ENCODE data around the gene BTLA. TPM values are rescaled to one million over a fixed set of nuclear protein-coding genes. Genes with fewer than 3 reads are reported as not detected.
"Not testable (repeated sequence)": the region's sequence is repeated elsewhere in the genome, so short reads cannot be mapped to it uniquely, and the experiment has no call there.

Gene BTLA, protein sequence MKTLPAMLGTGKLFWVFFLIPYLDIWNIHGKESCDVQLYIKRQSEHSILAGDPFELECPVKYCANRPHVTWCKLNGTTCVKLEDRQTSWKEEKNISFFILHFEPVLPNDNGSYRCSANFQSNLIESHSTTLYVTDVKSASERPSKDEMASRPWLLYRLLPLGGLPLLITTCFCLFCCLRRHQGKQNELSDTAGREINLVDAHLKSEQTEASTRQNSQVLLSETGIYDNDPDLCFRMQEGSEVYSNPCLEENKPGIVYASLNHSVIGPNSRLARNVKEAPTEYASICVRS
- total RNA-seq (2014; rRNA removed; shearing (Covaris generic)) = not detected in 2 replicates
- polyA plus RNA-seq (2014; cell fraction: nucleus; rRNA removed) = not detected in 2 replicates

GRCh38 chr3:112498914-112499711 lies at the start of gene BTLA:
Gene BTLA, minus strand, starts transcription at chr3:112499472. Its CDS starts 114 bp downstream, at chr3:112499358.
- no peak for DNase-seq (ENCODE audit: extremely low read depth, low read depth)

- no peak for DNase-seq (ENCODE audit: extremely low read depth, low read depth)
Observed at GRCh38 chr3:112546216-112546759, 47.0 kb upstream of the BTLA start.

DNA sequence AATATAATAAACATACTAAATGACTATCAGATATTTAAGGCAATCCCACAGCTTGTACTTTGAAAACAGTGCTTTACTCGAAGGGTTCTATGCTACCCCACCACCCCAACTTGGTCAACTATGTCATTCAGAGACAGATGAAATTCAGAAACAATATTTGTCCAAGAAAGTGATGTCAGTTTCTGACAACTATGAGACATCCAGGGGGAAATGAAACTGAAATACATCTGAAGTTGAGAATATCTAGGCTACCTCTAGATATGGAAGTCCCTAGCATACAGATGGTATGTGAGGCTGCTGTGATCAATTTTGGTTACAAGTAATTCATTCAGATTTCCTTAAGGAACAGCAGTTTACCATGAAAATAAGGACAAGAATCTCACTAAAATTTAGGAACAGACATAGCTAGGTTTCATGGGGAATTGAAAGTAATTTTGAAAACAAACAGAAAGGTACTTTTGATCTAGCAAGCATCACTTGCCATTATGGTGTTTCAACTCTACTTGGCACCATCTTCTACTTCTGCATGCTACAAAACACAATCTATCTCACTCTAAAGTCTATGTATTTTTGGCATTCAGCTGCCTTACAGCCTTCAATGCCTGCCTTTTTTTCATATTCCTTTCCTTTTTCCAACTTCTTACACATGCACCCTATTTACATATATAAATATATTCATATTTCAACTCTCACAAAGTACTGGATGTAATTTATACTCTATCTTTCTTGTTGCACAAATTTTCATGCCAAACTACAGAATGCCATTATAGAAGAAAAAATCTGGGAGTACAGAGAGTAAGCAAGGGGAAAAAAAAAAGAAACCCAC lies 40.8 kb upstream of the BTLA start:
- DNase-seq (ENCODE audit: extremely low read depth, low read depth) = no peak

DNA sequence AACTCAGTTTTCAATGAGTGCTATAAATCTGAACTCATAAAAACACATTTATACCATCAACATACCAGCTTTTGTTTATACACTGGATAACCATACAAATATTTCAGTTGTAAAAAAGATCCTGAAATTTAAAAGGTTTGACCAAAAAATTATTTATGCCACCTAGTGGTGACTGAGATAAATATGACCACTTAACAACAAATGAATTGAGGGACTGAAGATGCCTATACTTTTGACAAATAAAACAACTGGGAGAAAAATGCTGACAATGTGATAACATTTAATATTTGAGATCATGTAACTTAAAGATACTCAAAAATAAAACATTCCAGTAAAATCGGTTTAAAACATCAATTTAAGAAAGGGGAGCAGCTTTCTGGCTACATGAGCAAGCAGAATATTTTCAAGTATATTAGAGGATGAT lies 32.1 kb upstream of the BTLA start:
- DNase-seq (ENCODE audit: extremely low read depth, low read depth) = peak; percentile 11

- no peak for DNase-seq (ENCODE audit: extremely low read depth, low read depth)
Observed at GRCh38 chr3:112530573-112530972, 31.3 kb upstream of the BTLA start.

GRCh38 chr3:112524127-112524526 lies 24.9 kb upstream of the BTLA start:
- DNase-seq (ENCODE audit: extremely low read depth, low read depth) = not testable (repeated sequence)

DNA sequence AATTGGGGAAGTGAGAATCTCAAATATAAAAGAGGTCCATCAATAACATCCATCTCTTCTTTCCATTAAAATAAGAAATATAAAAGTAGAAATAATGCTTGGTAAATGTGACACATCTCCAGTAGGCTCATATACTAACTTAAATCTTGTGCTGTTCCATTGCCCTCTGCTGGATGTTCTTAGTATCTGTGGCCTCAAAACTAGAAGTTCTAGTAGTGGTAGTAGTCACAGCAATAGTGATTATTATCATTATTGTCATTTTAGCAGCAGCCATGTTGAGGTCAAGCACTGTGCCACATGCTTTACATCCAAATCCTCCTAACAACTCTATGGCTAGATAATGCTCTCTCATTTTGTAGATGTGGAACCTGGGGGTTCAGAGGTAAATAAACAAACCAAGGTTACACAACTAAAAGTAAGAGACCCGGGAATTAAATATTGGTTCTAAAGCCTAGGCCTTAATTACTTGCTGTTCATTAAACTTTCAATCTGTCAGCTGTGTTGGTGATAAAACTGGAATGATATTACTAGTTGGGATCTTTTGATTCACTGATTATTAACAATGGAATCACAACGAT lies 20.2 kb upstream of the BTLA start:
- DNase-seq (ENCODE audit: extremely low read depth, low read depth) = peak; percentile 48

DNA sequence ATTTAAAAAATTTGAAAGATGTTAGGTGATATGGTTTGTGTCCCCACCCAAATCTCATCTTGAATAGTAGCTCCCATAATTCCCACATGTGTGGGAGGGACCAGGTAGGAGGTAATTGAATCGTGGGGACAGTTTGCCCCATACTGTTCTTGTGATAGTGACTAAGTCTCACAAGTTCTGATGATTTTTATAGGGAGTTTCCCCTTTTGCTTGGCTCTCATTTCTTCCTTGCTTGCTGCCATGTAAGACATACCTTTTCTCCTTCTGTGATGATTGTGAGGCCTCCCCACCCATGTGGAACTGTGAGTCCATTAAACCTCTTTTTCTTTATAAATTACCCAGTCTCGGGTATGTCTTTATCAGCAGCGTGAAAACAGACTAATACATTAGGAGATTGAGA lies 19.7 kb upstream of the BTLA start:
- DNase-seq (ENCODE audit: extremely low read depth, low read depth) = not testable (repeated sequence)

GRCh38 chr3:112514527-112515128 lies 15.4 kb upstream of the BTLA start:
- DNase-seq (ENCODE audit: extremely low read depth, low read depth) = no peak

- DNase-seq (ENCODE audit: extremely low read depth, low read depth) = no peak
Observed at GRCh38 chr3:112512320-112512719, 13.0 kb upstream of the BTLA start.

DNA sequence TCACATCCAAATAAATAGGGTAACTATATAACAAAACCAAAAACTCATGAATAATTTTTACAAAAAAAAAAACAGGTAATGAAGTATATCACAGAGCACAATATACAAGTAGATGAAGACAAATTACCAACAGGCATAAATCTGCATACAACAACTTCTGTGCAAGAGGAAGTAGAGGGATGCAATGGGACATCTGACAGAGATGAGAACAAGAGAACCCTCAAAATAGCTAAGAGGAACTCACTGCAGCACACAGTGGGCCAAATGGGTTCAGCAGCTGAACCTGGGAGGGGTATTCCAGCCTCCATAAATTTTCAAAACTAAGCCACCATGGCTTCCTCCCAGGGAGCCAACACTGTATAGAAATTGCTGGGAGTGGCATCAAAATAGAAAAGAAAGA lies 9.6 kb upstream of the BTLA start:
- DNase-seq (ENCODE audit: extremely low read depth, low read depth) = no peak

- DNase-seq (ENCODE audit: extremely low read depth, low read depth) = no peak
Observed at GRCh38 chr3:112508261-112508660, 9.0 kb upstream of the BTLA start.

DNA sequence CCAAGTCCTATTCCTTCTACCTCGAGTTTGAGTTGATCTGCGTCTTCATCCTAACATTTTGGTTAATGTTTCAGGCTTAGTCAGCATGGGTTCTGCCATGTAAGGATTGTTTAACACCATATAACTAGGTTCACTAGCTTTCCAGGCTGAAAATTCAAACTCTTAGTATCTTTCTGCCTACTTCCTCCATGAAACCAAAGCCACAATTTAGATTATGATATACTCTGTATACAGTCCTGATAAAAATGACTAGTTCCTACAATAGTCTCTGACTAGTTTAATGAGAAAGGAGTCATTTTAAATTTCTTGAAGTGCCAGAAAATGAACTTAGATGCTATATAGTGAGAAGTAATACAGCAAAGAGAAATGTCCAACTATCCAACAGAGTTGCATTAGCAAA lies 6.6 kb upstream of the BTLA start:
- no peak for DNase-seq (ENCODE audit: extremely low read depth, low read depth)

DNA sequence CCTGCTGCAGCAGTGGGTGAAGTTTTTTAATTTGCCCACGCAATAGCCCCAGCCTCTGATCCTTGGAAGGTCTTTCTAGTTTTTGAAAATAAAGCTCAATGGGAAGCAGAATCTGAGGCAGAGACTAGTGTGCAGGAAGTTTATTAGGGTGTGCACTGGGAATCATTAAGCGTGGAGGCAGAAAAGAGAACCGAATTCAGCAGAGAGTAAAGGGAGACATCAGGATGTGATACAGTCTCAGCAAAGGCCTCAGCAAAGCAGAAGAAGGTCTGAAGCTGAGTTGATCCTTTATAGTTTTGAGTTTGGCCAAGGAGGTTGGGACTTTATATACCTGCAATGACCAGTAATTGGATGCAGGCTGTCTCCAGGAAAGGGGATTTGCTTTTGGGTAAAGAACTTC lies 4.9 kb upstream of the BTLA start:
- DNase-seq (ENCODE audit: extremely low read depth, low read depth) = no peak

DNA sequence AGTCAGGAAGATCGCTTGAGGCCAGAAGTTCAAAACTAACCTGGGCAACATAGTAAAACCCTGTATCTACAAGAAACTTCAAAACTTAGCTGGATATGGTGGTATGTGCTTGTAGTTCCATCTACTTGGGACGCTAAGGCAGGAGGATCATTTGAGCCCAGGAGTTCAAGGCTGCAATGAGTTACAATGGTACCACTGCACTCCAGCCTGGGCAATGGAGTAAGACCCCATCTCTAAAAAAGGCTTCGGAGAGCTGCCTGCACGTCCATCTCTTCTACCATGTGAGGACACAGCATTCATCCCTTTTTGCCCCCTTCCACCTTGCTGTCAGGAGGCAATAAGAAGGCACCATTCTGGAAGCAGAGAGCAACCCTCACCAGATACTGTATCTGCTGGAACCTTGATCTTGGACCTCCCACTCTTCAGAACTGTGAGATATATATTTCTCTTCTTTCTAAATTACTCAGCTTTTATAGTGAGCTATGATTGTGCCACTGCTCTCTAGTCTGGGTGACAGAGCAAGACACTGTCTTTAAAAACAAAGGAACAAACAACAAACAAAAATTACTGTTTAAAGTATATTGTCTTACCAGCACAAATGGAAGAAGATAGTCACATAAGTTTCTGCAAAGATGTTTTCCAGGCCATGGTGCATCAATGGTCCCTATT lies 4.2 kb upstream of the BTLA start:
- DNase-seq (ENCODE audit: extremely low read depth, low read depth) = no peak

DNA sequence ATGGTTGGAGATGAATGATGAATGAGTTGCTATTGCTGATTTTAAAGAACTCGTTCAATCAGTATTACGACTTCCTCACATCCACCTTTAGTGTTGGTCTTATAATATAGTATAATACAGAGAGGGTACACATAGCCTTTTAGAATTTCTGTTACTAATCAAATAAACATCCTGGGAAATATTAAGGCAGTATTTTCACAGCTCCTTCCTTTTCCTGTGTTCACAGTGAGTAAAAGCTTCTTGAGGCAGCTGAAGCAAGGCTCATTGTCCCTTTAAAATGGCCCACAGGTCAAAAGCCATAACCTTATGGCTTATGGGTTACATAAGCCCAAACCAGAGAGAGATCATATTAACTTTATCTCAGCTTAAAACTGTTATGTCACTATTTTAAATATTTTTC lies 1.3 kb upstream of the BTLA start:
- no peak for DNase-seq (ENCODE audit: extremely low read depth, low read depth)

- no peak for DNase-seq (ENCODE audit: extremely low read depth, low read depth)
Observed at GRCh38 chr3:112497897-112498548, 1.2 kb downstream of the BTLA start.

DNA sequence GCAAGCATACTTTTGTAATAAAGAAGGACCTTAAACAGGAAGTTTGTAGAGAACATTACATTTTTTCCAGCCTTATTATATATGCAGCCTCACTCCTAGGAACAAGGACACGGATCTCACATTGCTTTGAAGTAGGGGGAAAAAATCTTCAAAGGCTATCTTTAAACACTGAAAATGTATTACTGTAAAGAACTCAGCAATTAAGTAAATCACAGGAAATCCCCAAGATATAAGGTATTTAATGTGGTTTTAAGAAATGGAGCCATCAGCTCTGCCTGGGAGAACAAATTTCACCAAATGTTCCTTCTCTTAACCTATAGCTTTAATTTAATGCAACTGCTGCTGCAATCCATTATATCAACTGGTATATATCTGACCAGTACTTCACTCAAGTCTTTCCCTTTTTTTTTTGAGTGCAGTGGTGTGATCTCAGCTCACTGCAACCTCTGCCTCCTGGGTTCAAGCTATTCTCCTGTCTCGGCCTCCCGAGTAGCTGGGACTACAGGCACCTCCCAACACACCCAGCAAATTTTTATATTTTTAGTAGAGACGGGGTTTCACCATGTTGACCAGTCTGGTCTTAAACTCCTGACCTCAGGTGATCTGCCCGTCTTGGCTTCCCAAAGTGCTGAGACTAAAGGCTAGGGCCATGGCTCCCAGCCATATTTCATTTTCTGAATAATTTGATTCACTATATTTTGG lies 2.8 kb downstream of the BTLA start:
- DNase-seq (ENCODE audit: extremely low read depth, low read depth) = no peak

DNA sequence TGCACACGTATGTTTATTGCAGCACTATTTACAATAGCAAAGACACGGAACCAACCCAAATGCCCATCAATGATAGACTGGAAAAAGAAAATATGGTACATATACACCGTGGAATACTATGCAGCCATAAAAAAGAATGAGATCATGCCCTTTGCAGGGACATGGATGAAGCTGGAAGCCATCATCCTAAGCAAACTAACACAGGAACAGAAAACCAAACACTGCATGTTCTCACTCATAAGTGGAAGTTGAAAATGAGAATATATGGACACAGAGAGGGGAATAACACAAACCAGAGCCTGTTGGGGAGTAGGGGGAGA lies 4.9 kb downstream of the BTLA start:
- not testable (repeated sequence) for DNase-seq (ENCODE audit: extremely low read depth, low read depth)
